Measurements from ENCODE around the gene RAB30.
"Not testable (repeated sequence)": the region's sequence is repeated elsewhere in the genome, so short reads cannot be mapped to it uniquely, and the experiment has no call there.

- TF ChIP-seq POLR2AphosphoS5, CTCF, EP300, POLR2A (IDR thresholded peaks at IDR 0.05): not testable (repeated sequence)
Measured at GRCh38 chr11:83009136-83009535, 62.6 kb downstream of the RAB30 start.

All from suprapubic skin (tissue), 4 donors.